ENCODE data around the gene SAMD11. TPM values are rescaled to one million over a fixed set of nuclear protein-coding genes. Genes with fewer than 3 reads are reported as not detected.

Gene SAMD11
- total RNA-seq, 2 donors from 2014 or later = 2.1 to 2.3 TPM

DNA sequence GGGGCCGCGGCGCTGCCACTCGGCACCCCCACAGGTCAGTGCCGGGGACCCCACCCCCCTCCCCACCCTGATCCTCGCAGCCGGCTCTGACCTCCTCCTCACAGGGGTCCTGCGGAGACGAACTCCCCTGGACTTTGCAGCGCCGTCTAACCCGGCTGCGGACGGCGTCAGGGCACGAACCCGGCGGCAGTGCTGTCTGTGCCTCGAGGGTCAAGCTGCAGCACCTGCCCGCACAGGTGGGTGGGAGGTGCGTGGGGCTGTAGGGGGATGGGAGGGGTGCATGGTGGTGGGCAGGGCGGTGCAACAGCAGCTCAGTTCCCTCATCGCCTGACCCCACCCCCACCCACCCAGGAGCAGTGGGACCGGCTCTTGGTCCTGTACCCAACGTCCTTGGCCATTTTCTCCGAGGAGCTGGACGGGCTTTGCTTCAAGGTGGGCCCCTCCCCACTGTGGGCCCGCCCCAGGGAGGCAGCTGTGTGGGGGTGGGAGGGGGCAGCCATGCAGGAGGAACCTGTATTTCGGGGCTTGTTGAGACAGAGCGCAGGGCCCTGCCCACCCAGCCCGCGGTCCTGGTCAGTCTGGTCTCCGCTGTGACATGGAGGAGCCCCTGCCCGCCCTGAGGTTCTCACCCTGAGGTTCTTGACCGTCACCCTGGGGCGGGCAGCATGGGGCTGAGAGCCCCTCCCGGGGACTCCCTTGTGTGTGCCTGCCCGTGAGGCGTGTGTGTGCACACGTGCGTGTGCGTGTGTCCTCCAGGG, 47.4 kb downstream of the SAMD11 start:
- 29 to 40% methylated on average over 3 to 38 of the region's 42 CpGs for WGBS, 2 donors
- Histone ChIP-seq H3K4me3 (no peak overlapping the region), H3K4me1 (peaks cover 23% of the 10 kb centered on the region), H3K27me3 (peaks cover 0 to 6% of the 10 kb centered on the region in 2 donors), H3K36me3 (replicated peaks in 1 of 2; ENCODE audit: insufficient read depth in 1 of 2, low read depth in 2 of 2) (no peaks in the 10 kb centered on the region), H3K9me3 (no peaks in the 10 kb centered on the region), H3K27ac (no peak overlapping the region)
- no peak for ATAC-seq
- DNase-seq = no peak
- intact Hi-C loops (cut with DNase I) = no loop called here
- TF ChIP-seq, protein P1, sequence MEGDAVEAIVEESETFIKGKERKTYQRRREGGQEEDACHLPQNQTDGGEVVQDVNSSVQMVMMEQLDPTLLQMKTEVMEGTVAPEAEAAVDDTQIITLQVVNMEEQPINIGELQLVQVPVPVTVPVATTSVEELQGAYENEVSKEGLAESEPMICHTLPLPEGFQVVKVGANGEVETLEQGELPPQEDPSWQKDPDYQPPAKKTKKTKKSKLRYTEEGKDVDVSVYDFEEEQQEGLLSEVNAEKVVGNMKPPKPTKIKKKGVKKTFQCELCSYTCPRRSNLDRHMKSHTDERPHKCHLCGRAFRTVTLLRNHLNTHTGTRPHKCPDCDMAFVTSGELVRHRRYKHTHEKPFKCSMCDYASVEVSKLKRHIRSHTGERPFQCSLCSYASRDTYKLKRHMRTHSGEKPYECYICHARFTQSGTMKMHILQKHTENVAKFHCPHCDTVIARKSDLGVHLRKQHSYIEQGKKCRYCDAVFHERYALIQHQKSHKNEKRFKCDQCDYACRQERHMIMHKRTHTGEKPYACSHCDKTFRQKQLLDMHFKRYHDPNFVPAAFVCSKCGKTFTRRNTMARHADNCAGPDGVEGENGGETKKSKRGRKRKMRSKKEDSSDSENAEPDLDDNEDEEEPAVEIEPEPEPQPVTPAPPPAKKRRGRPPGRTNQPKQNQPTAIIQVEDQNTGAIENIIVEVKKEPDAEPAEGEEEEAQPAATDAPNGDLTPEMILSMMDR (IDR thresholded peaks at IDR 0.05) = no peak
- TF ChIP-seq POLR2A (IDR thresholded peaks at IDR 0.05) = no peak

DNA sequence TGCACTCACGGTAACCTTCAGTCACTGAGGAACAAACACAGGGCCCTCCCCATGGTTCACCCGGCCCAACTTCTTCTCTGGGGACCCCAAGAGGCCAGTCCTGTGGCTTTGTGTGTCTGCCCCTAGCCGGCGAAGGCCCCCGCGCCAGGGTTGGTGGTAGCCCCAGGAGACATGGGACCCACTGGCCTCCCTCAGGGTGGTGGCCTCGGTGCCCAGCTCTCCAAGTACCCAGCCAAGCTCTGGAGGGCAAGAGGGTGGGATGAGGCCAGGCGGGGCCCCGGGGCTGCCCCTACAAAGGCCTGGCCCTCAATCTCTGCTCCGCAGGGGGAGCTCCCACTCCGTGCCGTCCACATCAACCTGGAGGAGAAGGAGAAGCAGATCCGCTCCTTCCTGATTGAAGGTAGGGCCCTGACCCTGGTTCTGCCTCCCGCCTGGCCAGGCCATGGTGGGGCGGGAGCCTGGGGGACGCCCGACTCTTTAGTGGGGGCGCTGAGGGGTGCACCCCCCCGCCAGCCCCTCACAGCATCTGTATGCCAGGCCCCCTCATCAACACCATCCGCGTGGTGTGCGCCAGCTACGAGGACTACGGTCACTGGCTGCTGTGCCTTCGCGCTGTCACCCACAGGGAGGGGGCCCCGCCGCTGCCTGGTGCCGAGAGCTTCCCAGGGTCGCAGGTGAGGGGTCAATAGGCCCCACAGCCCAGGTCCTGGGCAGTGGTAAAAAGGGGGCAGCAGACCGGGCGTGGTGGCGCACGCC, 48.2 kb downstream of the SAMD11 start:
- TF ChIP-seq, protein P1 (IDR thresholded peaks at IDR 0.05) = no peak
- TF ChIP-seq POLR2A (IDR thresholded peaks at IDR 0.05) = no peak
- WGBS, 2 donors = 52 to 91% methylated on average over 6 to 31 of the region's 34 CpGs
- peaks cover 0 to 6% of the 10 kb centered on the region in 2 donors for H3K27me3 ChIP-seq
- intact Hi-C loops (cut with DNase I) = no loop called here
- no peaks in the 10 kb centered on the region for H3K36me3 ChIP-seq (replicated peaks in 1 of 2; ENCODE audit: insufficient read depth in 1 of 2, low read depth in 2 of 2)
- DNase-seq (no peak), ATAC-seq (no peak)
- H3K9me3 ChIP-seq = no peaks in the 10 kb centered on the region
- peaks cover 21% of the 10 kb centered on the region for H3K4me1 ChIP-seq
- no peak overlapping the region for H3K27ac ChIP-seq
- no peak overlapping the region for H3K4me3 ChIP-seq

DNA sequence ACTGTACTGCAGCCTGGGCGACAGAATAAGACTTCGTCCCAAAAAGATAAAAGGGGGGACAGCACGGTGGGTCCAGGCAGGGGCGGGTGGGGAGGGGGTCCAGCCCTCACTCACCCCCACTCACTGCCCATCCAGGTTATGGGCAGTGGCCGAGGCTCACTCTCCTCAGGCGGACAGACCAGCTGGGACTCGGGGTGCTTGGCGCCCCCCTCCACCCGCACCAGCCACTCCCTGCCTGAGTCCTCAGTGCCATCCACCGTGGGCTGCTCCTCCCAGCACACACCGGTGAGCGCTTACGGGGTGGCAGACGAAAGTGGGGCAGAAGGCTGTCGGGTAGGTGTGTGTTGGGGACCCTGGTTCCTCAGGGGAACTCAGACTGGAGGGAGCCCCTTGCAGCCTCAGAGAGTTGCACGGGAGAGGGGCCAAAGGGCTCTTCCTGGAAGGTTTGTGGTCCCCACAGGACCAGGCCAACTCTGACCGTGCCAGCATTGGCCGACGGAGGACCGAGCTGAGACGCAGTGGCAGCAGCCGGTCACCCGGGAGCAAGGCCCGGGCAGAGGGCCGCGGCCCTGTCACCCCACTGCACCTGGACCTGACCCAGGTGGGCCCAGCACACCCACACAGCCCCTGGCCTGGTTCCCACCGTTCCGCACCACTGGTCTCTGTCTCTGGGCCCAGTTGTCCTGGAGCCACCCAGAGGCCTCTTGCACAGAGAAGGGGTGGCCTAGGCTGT, 49.2 kb downstream of the SAMD11 start:
- TF ChIP-seq, protein P1 (IDR thresholded peaks at IDR 0.05) = no peak
- no peak for TF ChIP-seq POLR2A (IDR thresholded peaks at IDR 0.05)
- peaks cover 0 to 6% of the 10 kb centered on the region in 2 donors for H3K27me3 ChIP-seq
- no peaks in the 10 kb centered on the region for H3K9me3 ChIP-seq
- DNase-seq (no peak), ATAC-seq (no peak)
- H3K27ac ChIP-seq = no peak overlapping the region
- no peak overlapping the region for H3K4me3 ChIP-seq
- 69 to 72% methylated on average over 5 to 24 of the region's 28 CpGs for WGBS, 2 donors
- intact Hi-C loops (cut with DNase I) = no loop called here
- no peaks in the 10 kb centered on the region for H3K36me3 ChIP-seq (replicated peaks in 1 of 2; ENCODE audit: insufficient read depth in 1 of 2, low read depth in 2 of 2)
- H3K4me1 ChIP-seq = peaks cover 11% of the 10 kb centered on the region

DNA sequence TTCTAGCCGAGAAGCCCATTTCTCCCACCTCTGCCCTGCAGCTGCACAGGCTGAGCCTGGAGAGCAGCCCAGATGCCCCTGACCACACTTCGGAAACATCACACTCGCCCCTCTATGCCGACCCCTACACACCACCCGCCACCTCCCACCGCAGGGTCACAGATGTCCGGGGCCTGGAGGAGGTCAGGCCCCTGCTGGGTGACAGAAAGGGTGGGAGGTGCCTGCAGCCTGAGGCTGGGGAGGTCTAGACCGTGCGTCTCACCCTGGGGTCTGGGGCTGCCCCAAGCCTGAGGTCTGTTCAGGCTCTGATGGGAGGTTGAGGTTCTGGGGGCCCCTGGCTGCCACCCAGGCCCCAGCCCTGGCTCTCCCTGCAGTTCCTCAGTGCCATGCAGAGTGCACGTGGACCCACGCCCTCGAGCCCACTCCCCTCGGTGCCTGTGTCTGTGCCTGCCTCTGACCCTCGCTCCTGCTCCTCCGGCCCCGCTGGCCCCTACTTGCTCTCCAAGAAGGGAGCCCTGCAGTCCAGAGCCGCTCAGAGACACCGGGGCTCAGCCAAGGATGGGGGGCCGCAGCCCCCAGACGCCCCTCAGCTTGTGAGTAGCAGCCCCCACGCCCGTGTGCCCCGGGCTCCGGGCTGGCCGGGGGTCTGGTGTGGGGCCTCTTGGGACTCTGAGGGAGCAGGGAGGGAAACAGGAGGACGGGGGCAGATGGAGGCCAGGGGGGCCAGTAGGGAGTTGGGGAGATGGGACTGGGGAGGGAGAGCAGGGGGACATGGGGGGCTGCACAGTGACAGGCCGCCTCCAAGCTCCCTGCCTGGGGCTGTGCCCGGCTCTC, 50.0 kb downstream of the SAMD11 start:
- WGBS, 2 donors = 68 to 69% methylated on average over 13 to 28 of the region's 28 CpGs
- TF ChIP-seq POLR2A (IDR thresholded peaks at IDR 0.05) = no peak
- TF ChIP-seq, protein P1 (IDR thresholded peaks at IDR 0.05) = no peak
- H3K36me3 ChIP-seq (replicated peaks in 1 of 2; ENCODE audit: insufficient read depth in 1 of 2, low read depth in 2 of 2) = no peaks in the 10 kb centered on the region
- H3K9me3 ChIP-seq = no peaks in the 10 kb centered on the region
- no peak overlapping the region for H3K27ac ChIP-seq
- intact Hi-C loops (cut with DNase I) = no loop called here
- H3K27me3 ChIP-seq = peaks cover 0 to 6% of the 10 kb centered on the region in 2 donors
- DNase-seq = no peak
- no peak for ATAC-seq
- H3K4me1 ChIP-seq = peaks cover 10% of the 10 kb centered on the region
- H3K4me3 ChIP-seq = no peak overlapping the region
